VCaP (cell line): ENCODE data around the gene HCRTR1.
"Not testable (repeated sequence)": the region's sequence is repeated elsewhere in the genome, so short reads cannot be mapped to it uniquely, and the experiment has no call there.

ENCODE experiments used
- H3K27ac ChIP-seq: fragments of 450-650 bp; 2 replicates; pipeline ENCODE4 v1.5.1; 2017
- CTCF ChIP-seq: fragments of 450-650 bp; conservative IDR thresholded peaks from 2 replicates; pipeline ENCODE4 v1.5.1; 2017; ENCODE audit warnings: mild to moderate bottlenecking, moderate library complexity

The HCRTR1 gene

GRCh38 chr1:31583082-31583994, 34.2 kb upstream of the HCRTR1 start:
- peak overlapping the region; percentile 86 for H3K27ac ChIP-seq
- no peak for TF ChIP-seq CTCF

- peak overlapping the region; percentile 86 for H3K27ac ChIP-seq
- no peak for TF ChIP-seq CTCF
Observed at GRCh38 chr1:31583995-31584868, 33.3 kb upstream of the HCRTR1 start.

GRCh38 chr1:31584869-31585735, 32.4 kb upstream of the HCRTR1 start:
- no peak for TF ChIP-seq CTCF
- H3K27ac ChIP-seq: peak overlapping the region; percentile 86

GRCh38 chr1:31585736-31586365, 31.6 kb upstream of the HCRTR1 start:
- H3K27ac ChIP-seq: peak overlapping the region; percentile 86; the same call in 1 of the 2 replicates
- no peak for TF ChIP-seq CTCF

GRCh38 chr1:31586376-31587327, 30.8 kb upstream of the HCRTR1 start:
- no peak overlapping the region; the same call in 1 of the 2 replicates for H3K27ac ChIP-seq
- TF ChIP-seq CTCF: no peak

GRCh38 chr1:31587328-31587699, 30.2 kb upstream of the HCRTR1 start:
- H3K27ac ChIP-seq: not testable (repeated sequence)
